Mucosa of rectum (tissue), 2 donors: Measurements from ENCODE around the gene USP17L11.
"Not testable (repeated sequence)": the region's sequence is repeated elsewhere in the genome, so short reads cannot be mapped to it uniquely, and the experiment has no call there.

Experiments used
- H3K27ac ChIP-seq, 2 donors: one replicate each; pipeline ENCODE4 v1.7.0; 2013; ENCODE audit warnings: inconsistent platforms in 2 of 2, low read depth in 2 of 2, low read length in 2 of 2
- H3K27me3 ChIP-seq, 2 donors: one replicate each; pipeline ENCODE4 v1.7.0; 2013; ENCODE audit warnings: low read length in 2 of 2; ENCODE audit not compliant: control insufficient read depth in 2 of 2, insufficient read depth in 2 of 2
- H3K36me3 ChIP-seq, 2 donors: one replicate each; pipeline ENCODE4 v1.7.0; 2013; ENCODE audit warnings: low read length in 2 of 2; ENCODE audit not compliant: control insufficient read depth in 2 of 2, insufficient read depth in 2 of 2
- H3K4me1 ChIP-seq, 2 donors: one replicate each; pipeline ENCODE4 v1.7.0; 2013; ENCODE audit warnings: low read length in 2 of 2, mild to moderate bottlenecking in 1 of 2; ENCODE audit not compliant: control insufficient read depth in 2 of 2, insufficient read depth in 2 of 2
- H3K4me3 ChIP-seq, 2 donors: one replicate each; pipeline ENCODE4 v1.7.0; 2013; ENCODE audit warnings: low read length in 2 of 2
- H3K9ac ChIP-seq, 2 donors: one replicate each; pipeline ENCODE4 v1.7.0; 2013; ENCODE audit warnings: low read length in 2 of 2, low read depth in 1 of 2, mild to moderate bottlenecking in 1 of 2
- H3K9me3 ChIP-seq, 2 donors: one replicate each; pipeline ENCODE4 v1.7.0; 2013; ENCODE audit warnings: low read length in 2 of 2; ENCODE audit not compliant: control insufficient read depth in 2 of 2
- donor health status: healthy.
- donor health status: Normal muscosa, but diverticular disease.

USP17L11 gene

DNA sequence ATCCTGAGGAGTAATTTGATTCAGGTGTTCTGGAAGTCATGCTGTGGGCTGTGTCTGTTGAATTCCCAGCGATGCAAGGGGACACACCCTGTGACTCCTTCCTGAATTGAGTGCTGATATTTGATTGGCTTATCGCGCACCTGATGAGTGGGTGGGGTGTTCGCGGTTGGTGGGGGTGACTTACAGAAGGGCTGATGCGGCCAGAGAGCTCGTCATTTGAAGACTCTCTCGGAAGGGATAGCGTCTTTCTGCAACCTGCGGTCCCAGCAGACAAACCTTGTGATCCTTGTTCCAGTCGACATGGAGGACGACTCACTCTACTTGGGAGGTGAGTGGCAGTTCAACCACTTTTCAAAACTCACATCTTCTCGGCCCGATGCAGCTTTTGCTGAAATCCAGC is 28.4 kb downstream of the USP17L11 start, which contains the start of gene USP17L17:
USP17L17 (plus strand) TSS at position 301 of the 400 bp plus-strand sequence; CDS start at position 301, 0 bp downstream.
- not testable (repeated sequence) for H3K4me3 ChIP-seq, H3K36me3 ChIP-seq, H3K4me1 ChIP-seq, H3K9me3 ChIP-seq, H3K9ac ChIP-seq, H3K27ac ChIP-seq, H3K27me3 ChIP-seq

DNA sequence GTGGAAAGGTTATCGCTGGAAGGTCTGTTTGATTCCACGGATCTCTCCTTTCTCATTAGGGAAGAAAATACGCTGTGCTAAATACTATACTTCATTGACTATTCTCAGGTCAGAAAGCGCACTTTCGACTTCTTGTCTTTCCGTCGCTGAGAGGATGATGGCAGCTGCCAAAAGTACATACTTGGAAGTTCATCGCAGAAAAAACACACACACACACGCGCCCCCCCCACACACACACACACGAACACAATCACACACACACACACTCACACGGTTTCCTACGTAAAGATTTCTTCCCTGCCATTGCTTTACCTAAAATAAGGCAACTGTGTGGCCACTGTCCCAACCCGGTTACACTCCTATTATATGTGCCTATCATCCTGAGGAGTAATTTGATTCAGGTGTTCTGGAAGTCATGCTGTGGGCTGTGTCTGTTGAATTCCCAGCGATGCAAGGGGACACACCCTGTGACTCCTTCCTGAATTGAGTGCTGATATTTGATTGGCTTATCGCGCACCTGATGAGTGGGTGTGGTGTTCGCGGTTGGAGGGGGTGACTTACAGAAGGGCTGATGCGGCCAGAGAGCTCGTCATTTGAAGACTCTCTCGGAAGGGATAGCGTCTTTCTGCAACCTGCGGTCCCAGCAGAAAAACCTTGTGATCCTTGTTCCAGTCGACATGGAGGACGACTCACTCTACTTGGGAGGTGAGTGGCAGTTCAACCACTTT is 32.9 kb downstream of the USP17L11 start, which contains the start of gene USP17L18:
USP17L18 (plus strand) TSS at position 678 of the 728 bp plus-strand sequence; CDS start at position 678, 0 bp downstream.
- not testable (repeated sequence) for H3K27ac ChIP-seq, H3K36me3 ChIP-seq, H3K27me3 ChIP-seq

DNA sequence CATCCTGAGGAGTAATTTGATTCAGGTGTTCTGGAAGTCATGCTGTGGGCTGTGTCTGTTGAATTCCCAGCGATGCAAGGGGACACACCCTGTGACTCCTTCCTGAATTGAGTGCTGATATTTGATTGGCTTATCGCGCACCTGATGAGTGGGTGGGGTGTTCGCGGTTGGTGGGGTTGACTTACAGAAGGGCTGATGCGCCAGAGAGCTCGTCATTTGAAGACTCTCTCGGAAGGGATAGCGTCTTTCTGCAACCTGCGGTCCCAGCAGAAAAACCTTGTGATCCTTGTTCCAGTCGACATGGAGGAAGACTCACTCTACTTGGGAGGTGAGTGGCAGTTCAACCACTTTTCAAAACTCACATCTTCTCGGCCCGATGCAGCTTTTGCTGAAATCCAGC is 37.9 kb downstream of the USP17L11 start, which contains the start of gene USP17L19:
USP17L19 (plus strand) TSS at position 301 of the 400 bp plus-strand sequence; CDS start at position 301, 0 bp downstream.
- not testable (repeated sequence) for H3K9ac ChIP-seq, H3K4me3 ChIP-seq, H3K9me3 ChIP-seq, H3K36me3 ChIP-seq, H3K27ac ChIP-seq, H3K4me1 ChIP-seq, H3K27me3 ChIP-seq

More for the DNA sequence above, 32.9 kb downstream of the USP17L11 start, which contains the start of gene USP17L18:
- not testable (repeated sequence) for H3K9me3 ChIP-seq, H3K4me1 ChIP-seq, H3K4me3 ChIP-seq, H3K9ac ChIP-seq

DNA sequence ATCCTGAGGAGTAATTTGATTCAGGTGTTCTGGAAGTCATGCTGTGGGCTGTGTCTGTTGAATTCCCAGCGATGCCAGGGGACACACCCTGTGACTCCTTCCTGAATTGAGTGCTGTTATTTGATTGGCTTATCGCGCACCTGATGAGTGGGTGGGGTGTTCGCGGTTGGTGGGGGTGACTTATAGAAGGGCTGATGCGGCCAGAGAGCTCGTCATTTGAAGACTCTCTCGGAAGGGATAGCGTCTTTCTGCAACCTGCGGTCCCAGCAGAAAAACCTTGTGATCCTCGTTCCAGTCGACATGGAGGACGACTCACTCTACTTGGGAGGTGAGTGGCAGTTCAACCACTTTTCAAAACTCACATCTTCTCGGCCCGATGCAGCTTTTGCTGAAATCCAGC is 42.6 kb downstream of the USP17L11 start, which contains the start of gene USP17L20:
USP17L20 (plus strand) TSS at position 301 of the 400 bp plus-strand sequence; CDS start at position 301, 0 bp downstream.
- not testable (repeated sequence) for H3K4me1 ChIP-seq, H3K9me3 ChIP-seq, H3K4me3 ChIP-seq, H3K27ac ChIP-seq, H3K36me3 ChIP-seq, H3K9ac ChIP-seq, H3K27me3 ChIP-seq

DNA sequence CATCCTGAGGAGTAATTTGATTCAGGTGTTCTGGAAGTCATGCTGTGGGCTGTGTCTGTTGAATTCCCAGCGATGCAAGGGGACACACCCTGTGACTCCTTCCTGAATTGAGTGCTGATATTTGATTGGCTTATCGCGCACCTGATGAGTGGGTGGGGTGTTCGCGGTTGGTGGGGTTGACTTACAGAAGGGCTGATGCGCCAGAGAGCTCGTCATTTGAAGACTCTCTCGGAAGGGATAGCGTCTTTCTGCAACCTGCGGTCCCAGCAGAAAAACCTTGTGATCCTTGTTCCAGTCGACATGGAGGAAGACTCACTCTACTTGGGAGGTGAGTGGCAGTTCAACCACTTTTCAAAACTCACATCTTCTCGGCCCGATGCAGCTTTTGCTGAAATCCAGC is 47.4 kb downstream of the USP17L11 start, which contains the start of gene USP17L21:
USP17L21 (plus strand) TSS at position 301 of the 400 bp plus-strand sequence; CDS start at position 301, 0 bp downstream.
- H3K27ac ChIP-seq, H3K9me3 ChIP-seq, H3K4me3 ChIP-seq, H3K4me1 ChIP-seq, H3K9ac ChIP-seq, H3K36me3 ChIP-seq, H3K27me3 ChIP-seq: not testable (repeated sequence)
